Measurements from ENCODE around the gene COIL. TPM values are rescaled to one million over a fixed set of nuclear protein-coding genes. Genes with fewer than 3 reads are reported as not detected.

The COIL gene
- total and polyA plus RNA-seq, 2 of the 13 experiments (the other 11 are each of a cell fraction or from before 2014, with no cell fraction given) = 8.1 to 29.4 TPM

DNA sequence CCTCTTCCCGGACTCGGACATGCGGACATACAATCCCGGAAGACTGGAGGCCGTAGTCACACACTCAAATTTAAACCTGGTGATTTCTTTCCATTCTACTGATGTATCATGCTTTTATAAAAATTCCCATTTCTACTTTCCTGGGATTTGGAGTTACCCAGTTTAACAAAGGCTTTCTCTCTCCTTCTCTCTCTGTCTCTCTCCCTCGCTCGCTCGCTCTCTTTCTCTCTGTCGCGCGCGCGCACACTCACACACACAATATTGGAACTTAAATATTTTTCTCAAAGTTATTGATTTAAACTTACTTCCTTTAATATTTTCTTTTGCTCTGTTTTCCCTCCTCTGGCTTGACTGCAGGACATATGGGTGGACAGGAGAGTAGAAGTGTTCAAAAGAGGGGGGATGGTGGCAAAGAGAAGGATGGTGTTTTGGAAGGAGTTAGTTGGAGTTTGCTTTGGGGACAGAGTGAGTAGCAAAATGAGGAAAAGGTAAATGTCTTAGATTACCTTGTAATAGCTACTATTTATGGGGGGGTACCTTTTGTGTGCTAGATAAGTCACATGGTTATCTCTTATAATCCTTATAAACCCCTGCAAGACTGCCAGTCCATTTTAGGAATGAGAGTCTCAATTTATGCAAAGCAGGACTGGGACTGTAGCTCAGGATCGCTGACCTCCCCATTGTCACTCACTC, 46.1 kb downstream of the COIL start:
- no peak for DNase-seq (ENCODE audit: low spot score)
- no peak for TF ChIP-seq ATAD3A (CRISPR knock-in tag; IDR thresholded peaks at IDR 0.05)
- TF ChIP-seq KDM5A (IDR thresholded peaks at IDR 0.05; ENCODE audit: borderline replicate concordance, low read length) = 0 out of 2 replicates have a peak, but pooled peaks have one; percentile 12
- no peak for TF ChIP-seq ZNF292 (CRISPR knock-in tag; IDR thresholded peaks at IDR 0.05; ENCODE audit: borderline replicate concordance, low read depth)
- no peak for TF ChIP-seq NCOA2 (CRISPR knock-in tag; IDR thresholded peaks at IDR 0.05)
- 0 out of 2 replicates have a peak, but pooled peaks have one; percentile 9 for TF ChIP-seq CCDC6 (CRISPR knock-in tag; IDR thresholded peaks at IDR 0.05)
- TF ChIP-seq NFIC (IDR thresholded peaks at IDR 0.05; ENCODE audit: low read length) = 0 out of 2 replicates have a peak, but pooled peaks have one; percentile 22
- TF ChIP-seq MXI1 (IDR thresholded peaks at IDR 0.05; ENCODE audit: borderline replicate concordance, low read depth, low read length) = no peak
- TF ChIP-seq BRD4 (CRISPR knock-in tag; IDR thresholded peaks at IDR 0.05) = no peak
- TF ChIP-seq, protein P1, sequence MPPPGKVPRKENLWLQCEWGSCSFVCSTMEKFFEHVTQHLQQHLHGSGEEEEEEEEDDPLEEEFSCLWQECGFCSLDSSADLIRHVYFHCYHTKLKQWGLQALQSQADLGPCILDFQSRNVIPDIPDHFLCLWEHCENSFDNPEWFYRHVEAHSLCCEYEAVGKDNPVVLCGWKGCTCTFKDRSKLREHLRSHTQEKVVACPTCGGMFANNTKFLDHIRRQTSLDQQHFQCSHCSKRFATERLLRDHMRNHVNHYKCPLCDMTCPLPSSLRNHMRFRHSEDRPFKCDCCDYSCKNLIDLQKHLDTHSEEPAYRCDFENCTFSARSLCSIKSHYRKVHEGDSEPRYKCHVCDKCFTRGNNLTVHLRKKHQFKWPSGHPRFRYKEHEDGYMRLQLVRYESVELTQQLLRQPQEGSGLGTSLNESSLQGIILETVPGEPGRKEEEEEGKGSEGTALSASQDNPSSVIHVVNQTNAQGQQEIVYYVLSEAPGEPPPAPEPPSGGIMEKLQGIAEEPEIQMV (CRISPR knock-in tag; IDR thresholded peaks at IDR 0.05; ENCODE audit: low read depth) = no peak
- TF ChIP-seq ZNF230 (CRISPR knock-in tag; IDR thresholded peaks at IDR 0.05) = no peak
- TF ChIP-seq, protein P2, sequence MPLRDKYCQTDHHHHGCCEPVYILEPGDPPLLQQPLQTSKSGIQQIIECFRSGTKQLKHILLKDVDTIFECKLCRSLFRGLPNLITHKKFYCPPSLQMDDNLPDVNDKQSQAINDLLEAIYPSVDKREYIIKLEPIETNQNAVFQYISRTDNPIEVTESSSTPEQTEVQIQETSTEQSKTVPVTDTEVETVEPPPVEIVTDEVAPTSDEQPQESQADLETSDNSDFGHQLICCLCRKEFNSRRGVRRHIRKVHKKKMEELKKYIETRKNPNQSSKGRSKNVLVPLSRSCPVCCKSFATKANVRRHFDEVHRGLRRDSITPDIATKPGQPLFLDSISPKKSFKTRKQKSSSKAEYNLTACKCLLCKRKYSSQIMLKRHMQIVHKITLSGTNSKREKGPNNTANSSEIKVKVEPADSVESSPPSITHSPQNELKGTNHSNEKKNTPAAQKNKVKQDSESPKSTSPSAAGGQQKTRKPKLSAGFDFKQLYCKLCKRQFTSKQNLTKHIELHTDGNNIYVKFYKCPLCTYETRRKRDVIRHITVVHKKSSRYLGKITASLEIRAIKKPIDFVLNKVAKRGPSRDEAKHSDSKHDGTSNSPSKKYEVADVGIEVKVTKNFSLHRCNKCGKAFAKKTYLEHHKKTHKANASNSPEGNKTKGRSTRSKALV (CRISPR knock-in tag; IDR thresholded peaks at IDR 0.05) = peak; percentile 10; the same call in 1 of the 2 replicates
- no peak for TF ChIP-seq RBM39 (IDR thresholded peaks at IDR 0.05; ENCODE audit: low read depth, low read length, poor library complexity, severe bottlenecking)
- TF ChIP-seq CBX5 (CRISPR knock-in tag; IDR thresholded peaks at IDR 0.05; ENCODE audit: borderline replicate concordance) = no peak
- TF ChIP-seq, protein P3, sequence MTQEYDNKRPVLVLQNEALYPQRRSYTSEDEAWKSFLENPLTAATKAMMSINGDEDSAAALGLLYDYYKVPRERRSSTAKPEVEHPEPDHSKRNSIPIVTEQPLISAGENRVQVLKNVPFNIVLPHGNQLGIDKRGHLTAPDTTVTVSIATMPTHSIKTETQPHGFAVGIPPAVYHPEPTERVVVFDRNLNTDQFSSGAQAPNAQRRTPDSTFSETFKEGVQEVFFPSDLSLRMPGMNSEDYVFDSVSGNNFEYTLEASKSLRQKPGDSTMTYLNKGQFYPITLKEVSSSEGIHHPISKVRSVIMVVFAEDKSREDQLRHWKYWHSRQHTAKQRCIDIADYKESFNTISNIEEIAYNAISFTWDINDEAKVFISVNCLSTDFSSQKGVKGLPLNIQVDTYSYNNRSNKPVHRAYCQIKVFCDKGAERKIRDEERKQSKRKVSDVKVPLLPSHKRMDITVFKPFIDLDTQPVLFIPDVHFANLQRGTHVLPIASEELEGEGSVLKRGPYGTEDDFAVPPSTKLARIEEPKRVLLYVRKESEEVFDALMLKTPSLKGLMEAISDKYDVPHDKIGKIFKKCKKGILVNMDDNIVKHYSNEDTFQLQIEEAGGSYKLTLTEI (CRISPR knock-in tag; conservative IDR thresholded peaks at IDR 0.05) = no peak
- TF ChIP-seq NFKB2 (CRISPR knock-in tag; IDR thresholded peaks at IDR 0.05; ENCODE audit: borderline replicate concordance) = no peak
- no peak for TF ChIP-seq ZNF160 (CRISPR knock-in tag; IDR thresholded peaks at IDR 0.05)
- peak; percentile 15 for TF ChIP-seq HNRNPK (IDR thresholded peaks at IDR 0.05; ENCODE audit: low read depth, low read length, poor library complexity, severe bottlenecking)
- no peak for TF ChIP-seq GABPA (IDR thresholded peaks at IDR 0.05; ENCODE audit: low read depth, low read length)
- 0 out of 2 replicates have a peak, but pooled peaks have one; percentile 5 for TF ChIP-seq GABPA (CRISPR knock-in tag; IDR thresholded peaks at IDR 0.05; ENCODE audit: low read depth)
- TF ChIP-seq ZKSCAN5 (CRISPR knock-in tag; IDR thresholded peaks at IDR 0.05) = no peak

More for the DNA sequence above, 46.1 kb downstream of the COIL start:
- Histone ChIP-seq H3K4me2 (ENCODE audit: low read depth, low read length) (peak overlapping the region; percentile 94), H3K27me3 (ENCODE audit: control insufficient read depth in 1 of 2, insufficient read depth in 2 of 2, low read length in 2 of 2) (no peaks in the 10 kb centered on the region; a peak in 1 of 5 replicates), H3K9ac (ENCODE audit: insufficient read depth, low read depth, low read length) (peak overlapping the region; percentile 88), H3K79me2 (ENCODE audit: insufficient read depth, low read length) (peaks cover 41% of the 10 kb centered on the region), H3K4me3 (replicated peaks in 1 of 3; ENCODE audit: insufficient read depth in 1 of 3, low read depth in 2 of 3, low read length in 3 of 3) (peak overlapping the region; percentile 96 to 98 (median 98)), H3K27ac (ENCODE audit: extremely low read length, insufficient read depth, low read length) (peak overlapping the region; percentile 85), H3K4me1 (ENCODE audit: insufficient read depth, low read length) (peaks cover 43% of the 10 kb centered on the region), H4K20me1 (ENCODE audit: insufficient read depth, low read length) (peaks cover 12% of the 10 kb centered on the region), H3K36me3 (replicated peaks in 1 of 2; ENCODE audit: control insufficient read depth in 1 of 2, insufficient read depth in 2 of 2, low read length in 2 of 2) (no peaks in the 10 kb centered on the region), H3K9me3 (ENCODE audit: low read length) (no peaks in the 10 kb centered on the region), H2AFZ (ENCODE audit: low read length) (peak overlapping the region; percentile 9)
- intact Hi-C loops (cut with micrococcal nuclease; ENCODE audit: unreplicated experiment) (loop anchor here (1.0 kb wide), 1 partner anchor 80 kb away; the partner anchor contains the start of gene DGKE), in situ Hi-C loops (cut with HindIII; ENCODE audit: extremely low pct_ligation_motif_present, low pct_unique_long_range_greater_than_20kb) (no loop called here)
- FAIRE-seq = no peak
- POLR2A ChIA-PET = interaction anchor here (0.6 to 2.7 kb wide), 29 partner anchors 9 to 1716 kb away, joined by 3 to 28 read pairs (median 4); partner anchors contain the start of genes AKAP1, C17orf67, DGKE and DYNLL2
- WGBS (ENCODE audit: low lambda C conversion rate) = 5% methylated on average over 14 of the region's 14 CpGs
- BruUV-seq (replicated peaks) = no TSS peak
- no peak for ATAC-seq
- CTCF ChIA-PET (ENCODE audit: low intra/inter-chr PET ratio, low total read pairs) = no interaction called here
